SK-N-SH (cell line): ENCODE data around the gene LPP.

Experiments used
- CHD2 ChIP-seq: fragments of 150-350 bp; IDR thresholded peaks from 2 replicates; pipeline ENCODE4 v1.6.1; 2018; ENCODE audit warnings: low read length; ENCODE audit not compliant: partially characterized antibody
- ELF1 ChIP-seq: IDR thresholded peaks from 2 replicates; pipeline ENCODE4 v1.4.0; 2012
- EP300 ChIP-seq, 2 experiments: IDR thresholded peaks; 2 replicates each; pipeline versions ENCODE4 v1.4.0 to v1.6.1; 2012; ENCODE audit warnings: borderline replicate concordance in 1 of 2, low read depth in 1 of 2, low read length in 1 of 2
- FOXJ3 ChIP-seq: sonication (generic); formaldehyde crosslinking; IDR thresholded peaks from 2 replicates; pipeline ENCODE4 v1.5.1; 2020; ENCODE audit warnings: mild to moderate bottlenecking, missing genetic modification reagents
- JUND ChIP-seq: IDR thresholded peaks from 2 replicates; pipeline ENCODE4 v1.4.0; 2012
- NFIC ChIP-seq: IDR thresholded peaks from 2 replicates; pipeline ENCODE4 v1.4.0; 2012; ENCODE audit warnings: borderline replicate concordance
- POLR2AphosphoS5 ChIP-seq: IDR thresholded peaks from 2 replicates; pipeline ENCODE4 v1.6.1; 2012; ENCODE audit warnings: low read depth, low read length
- RAD21 ChIP-seq: IDR thresholded peaks from 2 replicates; pipeline ENCODE4 v1.6.1; 2012; ENCODE audit warnings: mild to moderate bottlenecking, low read length
- RCOR1 ChIP-seq: fragments of 150-350 bp; IDR thresholded peaks from 2 replicates; pipeline ENCODE4 v1.6.1; 2017; ENCODE audit warnings: antibody characterized with exemption, low read length
- TAF1 ChIP-seq: IDR thresholded peaks from 2 replicates; pipeline ENCODE4 v1.6.1; 2012; ENCODE audit warnings: low read depth, mild to moderate bottlenecking, low read length, moderate library complexity, borderline replicate concordance
- TF ChIP-seq, protein P1 (sequence below): IDR thresholded peaks from 2 replicates; pipeline ENCODE4 v1.6.1; 2012; ENCODE audit warnings: mild to moderate bottlenecking, low read depth, low read length, moderate library complexity
- TF ChIP-seq, protein P2 (sequence below): fragments of 200-600 bp; sonication (generic); IDR thresholded peaks from 2 replicates; pipeline ENCODE4 v1.6.1; 2017; ENCODE audit warnings: antibody characterized with exemption, mild to moderate bottlenecking, moderate library complexity
- TF ChIP-seq, protein P3 (sequence below): IDR thresholded peaks from 2 replicates; pipeline ENCODE4 v1.4.0; 2012; ENCODE audit warnings: low read depth, borderline replicate concordance
- TF ChIP-seq, protein P4 (sequence below): IDR thresholded peaks from 2 replicates; pipeline ENCODE4 v1.4.0; 2012; ENCODE audit warnings: low read depth, borderline replicate concordance

DNA sequence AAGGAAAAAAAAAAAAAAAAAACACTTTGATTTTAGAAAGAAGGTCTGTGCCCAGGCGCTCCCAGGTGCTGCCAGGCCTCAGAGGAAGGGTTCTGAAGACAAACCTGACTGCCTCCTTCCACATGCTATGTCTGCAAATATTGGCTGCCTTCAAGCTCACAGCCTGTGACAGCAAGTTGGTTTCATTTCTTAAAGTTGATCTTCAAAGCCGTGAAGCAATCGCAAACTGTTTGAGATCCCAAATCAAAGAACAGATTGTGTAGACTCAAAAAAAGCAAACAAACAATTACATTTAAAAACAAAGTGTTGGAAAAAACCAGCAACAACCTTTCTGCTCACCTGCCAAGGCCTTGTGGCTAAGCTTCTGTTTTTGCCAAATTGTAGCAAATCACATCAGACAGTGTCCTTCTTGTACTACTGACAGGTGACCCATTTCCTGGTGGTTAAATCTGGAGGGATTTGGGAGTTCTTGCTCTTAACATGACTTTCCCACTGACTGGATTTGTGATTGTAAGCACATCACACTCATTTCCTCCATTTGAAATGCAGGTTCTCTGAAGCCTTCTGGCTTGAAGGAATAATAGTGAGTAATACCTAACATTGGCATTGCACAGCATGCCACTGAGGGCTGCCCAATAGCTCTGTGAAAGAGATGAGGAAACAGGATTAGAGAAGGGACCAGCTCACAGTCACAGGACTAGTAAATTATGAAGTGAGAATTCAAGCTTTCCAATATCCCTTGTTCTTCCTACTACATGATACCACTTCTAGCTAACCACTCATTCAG, 502.4 kb downstream of the LPP start:
- TF ChIP-seq RCOR1, result no peak
- TF ChIP-seq, protein P1, sequence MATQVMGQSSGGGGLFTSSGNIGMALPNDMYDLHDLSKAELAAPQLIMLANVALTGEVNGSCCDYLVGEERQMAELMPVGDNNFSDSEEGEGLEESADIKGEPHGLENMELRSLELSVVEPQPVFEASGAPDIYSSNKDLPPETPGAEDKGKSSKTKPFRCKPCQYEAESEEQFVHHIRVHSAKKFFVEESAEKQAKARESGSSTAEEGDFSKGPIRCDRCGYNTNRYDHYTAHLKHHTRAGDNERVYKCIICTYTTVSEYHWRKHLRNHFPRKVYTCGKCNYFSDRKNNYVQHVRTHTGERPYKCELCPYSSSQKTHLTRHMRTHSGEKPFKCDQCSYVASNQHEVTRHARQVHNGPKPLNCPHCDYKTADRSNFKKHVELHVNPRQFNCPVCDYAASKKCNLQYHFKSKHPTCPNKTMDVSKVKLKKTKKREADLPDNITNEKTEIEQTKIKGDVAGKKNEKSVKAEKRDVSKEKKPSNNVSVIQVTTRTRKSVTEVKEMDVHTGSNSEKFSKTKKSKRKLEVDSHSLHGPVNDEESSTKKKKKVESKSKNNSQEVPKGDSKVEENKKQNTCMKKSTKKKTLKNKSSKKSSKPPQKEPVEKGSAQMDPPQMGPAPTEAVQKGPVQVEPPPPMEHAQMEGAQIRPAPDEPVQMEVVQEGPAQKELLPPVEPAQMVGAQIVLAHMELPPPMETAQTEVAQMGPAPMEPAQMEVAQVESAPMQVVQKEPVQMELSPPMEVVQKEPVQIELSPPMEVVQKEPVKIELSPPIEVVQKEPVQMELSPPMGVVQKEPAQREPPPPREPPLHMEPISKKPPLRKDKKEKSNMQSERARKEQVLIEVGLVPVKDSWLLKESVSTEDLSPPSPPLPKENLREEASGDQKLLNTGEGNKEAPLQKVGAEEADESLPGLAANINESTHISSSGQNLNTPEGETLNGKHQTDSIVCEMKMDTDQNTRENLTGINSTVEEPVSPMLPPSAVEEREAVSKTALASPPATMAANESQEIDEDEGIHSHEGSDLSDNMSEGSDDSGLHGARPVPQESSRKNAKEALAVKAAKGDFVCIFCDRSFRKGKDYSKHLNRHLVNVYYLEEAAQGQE, result no peak
- TF ChIP-seq, protein P2, sequence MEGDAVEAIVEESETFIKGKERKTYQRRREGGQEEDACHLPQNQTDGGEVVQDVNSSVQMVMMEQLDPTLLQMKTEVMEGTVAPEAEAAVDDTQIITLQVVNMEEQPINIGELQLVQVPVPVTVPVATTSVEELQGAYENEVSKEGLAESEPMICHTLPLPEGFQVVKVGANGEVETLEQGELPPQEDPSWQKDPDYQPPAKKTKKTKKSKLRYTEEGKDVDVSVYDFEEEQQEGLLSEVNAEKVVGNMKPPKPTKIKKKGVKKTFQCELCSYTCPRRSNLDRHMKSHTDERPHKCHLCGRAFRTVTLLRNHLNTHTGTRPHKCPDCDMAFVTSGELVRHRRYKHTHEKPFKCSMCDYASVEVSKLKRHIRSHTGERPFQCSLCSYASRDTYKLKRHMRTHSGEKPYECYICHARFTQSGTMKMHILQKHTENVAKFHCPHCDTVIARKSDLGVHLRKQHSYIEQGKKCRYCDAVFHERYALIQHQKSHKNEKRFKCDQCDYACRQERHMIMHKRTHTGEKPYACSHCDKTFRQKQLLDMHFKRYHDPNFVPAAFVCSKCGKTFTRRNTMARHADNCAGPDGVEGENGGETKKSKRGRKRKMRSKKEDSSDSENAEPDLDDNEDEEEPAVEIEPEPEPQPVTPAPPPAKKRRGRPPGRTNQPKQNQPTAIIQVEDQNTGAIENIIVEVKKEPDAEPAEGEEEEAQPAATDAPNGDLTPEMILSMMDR, result no peak
- TF ChIP-seq JUND, result no peak
- no peak for TF ChIP-seq TAF1
- no peak for TF ChIP-seq FOXJ3
- TF ChIP-seq, protein P3, sequence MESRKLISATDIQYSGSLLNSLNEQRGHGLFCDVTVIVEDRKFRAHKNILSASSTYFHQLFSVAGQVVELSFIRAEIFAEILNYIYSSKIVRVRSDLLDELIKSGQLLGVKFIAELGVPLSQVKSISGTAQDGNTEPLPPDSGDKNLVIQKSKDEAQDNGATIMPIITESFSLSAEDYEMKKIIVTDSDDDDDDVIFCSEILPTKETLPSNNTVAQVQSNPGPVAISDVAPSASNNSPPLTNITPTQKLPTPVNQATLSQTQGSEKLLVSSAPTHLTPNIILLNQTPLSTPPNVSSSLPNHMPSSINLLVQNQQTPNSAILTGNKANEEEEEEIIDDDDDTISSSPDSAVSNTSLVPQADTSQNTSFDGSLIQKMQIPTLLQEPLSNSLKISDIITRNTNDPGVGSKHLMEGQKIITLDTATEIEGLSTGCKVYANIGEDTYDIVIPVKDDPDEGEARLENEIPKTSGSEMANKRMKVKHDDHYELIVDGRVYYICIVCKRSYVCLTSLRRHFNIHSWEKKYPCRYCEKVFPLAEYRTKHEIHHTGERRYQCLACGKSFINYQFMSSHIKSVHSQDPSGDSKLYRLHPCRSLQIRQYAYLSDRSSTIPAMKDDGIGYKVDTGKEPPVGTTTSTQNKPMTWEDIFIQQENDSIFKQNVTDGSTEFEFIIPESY, result no peak
- TF ChIP-seq, protein P4, sequence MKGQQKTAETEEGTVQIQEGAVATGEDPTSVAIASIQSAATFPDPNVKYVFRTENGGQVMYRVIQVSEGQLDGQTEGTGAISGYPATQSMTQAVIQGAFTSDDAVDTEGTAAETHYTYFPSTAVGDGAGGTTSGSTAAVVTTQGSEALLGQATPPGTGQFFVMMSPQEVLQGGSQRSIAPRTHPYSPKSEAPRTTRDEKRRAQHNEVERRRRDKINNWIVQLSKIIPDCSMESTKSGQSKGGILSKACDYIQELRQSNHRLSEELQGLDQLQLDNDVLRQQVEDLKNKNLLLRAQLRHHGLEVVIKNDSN, result no peak
- TF ChIP-seq EP300 (IDR thresholded peaks at IDR 0.05; ENCODE audit: borderline replicate concordance in 1 of 2, low read depth in 1 of 2, low read length in 1 of 2), result no peak
- no peak for TF ChIP-seq NFIC
- no peak for TF ChIP-seq CHD2
- TF ChIP-seq ELF1, result no peak
- TF ChIP-seq RAD21, result no peak
- no peak for TF ChIP-seq POLR2AphosphoS5
